NCI-H446 (cell line): ENCODE measurements around the gene SH3BP4.

Experiments used
- DNase-seq, 2 experiments: peaks; one replicate each; lab custom pipeline; 2025; lab: John Stamatoyannopoulos, UW

SH3BP4 gene

DNA sequence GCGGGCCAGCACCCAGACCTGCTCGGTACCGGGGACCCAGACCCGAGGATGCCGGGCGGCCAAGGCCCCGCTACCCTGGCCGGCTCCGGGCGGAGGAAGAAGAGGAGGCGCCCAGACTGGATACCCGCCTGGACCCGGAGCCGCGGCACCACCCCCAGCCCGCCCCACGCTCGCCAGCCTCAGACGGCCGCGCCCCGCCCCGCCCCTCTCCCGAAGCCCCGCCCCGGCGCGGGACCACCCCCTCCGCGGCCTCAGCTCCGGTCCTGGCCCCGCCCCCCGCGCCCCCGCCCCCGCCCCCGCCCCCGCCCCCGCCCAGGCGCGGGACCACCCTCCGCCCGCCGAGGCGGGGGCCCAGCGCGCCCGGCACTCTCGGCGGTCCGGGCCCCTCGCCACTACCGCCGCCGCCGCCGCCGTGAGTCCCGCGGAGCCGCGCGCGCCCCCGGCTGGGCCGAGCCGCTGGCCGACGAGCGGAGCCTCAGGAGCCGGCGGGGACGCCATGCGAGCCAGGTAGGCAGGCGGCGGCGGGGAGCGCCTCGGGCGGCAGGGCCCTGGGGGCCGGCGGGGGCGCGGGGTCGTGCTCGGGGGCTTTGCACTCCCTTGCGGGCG, at the start of gene SH3BP4:
TSS of gene SH3BP4 (plus strand) at position 354 of the 606 bp plus-strand sequence. CDS start 82,986 bp downstream, outside the sequence.
- peak in 1 of 2 experiments; percentile 75 for DNase-seq

DNA sequence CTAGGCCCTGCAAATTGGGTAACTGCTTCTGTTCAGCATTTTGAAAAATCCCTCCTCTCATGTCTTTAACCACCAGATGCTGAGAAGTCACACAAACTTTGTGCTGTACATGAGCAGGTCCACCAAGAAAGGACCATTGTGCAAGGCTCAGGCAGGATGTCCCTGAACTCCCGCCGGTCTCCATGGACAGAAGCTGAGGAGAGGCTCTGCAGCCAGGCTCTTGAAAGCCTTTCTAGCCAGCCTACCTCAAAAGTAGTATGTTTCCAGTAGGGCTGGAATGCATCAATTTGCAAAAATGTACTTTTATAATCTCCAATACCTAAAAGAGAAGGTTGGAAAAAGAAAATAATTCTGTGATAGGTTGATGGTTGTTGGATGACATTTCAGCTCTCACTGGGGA, 47.0 kb upstream of the SH3BP4 start:
- no peak for DNase-seq

DNA sequence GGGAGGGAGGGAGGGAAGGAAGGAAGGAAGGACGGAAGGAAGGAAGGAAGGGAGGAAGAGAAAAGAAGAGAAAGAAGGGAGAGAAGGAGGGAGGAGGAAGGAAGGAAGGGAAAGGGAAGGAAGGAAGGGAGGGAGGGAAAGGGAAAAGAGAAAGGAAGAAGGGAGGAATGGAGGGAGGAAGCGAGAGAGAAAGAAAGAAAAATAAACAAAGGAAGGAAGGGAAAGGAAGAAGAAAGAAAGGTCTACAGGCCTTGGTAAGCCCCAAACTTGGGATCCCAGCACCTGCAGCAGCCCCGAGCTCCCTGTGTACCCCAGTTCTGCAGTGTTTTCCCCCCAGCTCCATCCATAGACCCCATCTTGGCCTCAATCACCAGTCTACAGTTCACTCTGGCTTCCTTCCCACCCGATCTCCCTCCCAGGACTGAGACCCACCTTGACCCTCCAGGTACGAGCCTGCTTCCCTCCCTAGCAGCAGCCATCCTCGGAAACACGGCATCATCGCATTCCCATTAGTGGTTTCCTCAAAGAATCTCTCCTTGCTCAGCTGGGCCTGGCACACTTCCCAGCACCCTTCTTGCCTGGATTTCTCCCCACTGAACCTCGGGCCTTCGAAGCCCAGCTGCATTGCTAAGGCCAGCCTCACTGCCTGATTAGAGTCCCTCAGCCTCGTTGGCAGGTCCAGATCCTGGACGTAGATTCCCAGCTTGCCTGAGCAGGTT, 46.1 kb upstream of the SH3BP4 start:
- peak in 1 of 2 experiments; percentile 31 for DNase-seq

DNA sequence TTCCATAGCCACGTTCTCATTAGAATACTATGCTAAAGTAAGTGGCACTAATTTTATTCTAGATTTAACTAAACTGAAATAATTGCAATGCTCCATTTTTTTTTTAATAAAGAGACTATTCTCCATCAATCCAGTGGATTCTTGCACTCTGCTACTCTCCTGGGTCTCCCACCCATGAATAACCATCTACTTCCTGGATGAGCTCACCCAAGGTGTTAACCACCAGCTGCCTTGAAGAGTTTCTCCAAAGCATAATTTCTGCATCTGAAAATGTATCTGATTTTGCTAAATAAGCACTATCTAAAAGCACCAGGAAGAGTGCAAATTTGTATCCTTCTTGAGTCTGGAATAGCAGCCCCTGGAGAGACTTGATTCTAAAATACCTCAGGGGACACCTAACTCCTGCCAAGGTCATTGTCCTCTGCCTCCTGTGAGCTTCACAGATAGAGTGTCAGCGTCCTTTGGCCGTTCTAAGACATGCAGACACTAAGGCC, 41.6 kb upstream of the SH3BP4 start:
- no peak for DNase-seq

- DNase-seq: peak; percentile 34 to 79
These were observed 40.5 kb upstream of the SH3BP4 start for GRCh38 chr2:234911271-234911670.

DNA sequence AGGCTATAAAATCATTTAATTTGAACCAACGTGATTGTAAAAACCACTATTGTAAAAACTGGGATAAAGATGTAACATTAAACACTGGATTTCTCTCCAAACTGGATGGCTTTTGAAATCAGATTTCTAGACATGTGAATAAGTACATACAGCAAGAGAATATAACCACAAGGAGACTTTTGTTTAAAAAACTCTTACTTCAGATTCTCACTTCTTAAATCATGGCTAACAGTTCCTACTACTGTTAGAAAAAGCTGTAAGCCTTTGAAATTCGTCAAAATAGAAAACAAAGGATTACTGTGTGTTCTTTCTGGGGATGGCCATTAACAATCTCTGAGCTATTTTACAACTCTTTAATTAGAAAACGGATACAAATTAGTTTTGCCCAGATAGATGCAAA, 39.4 kb upstream of the SH3BP4 start:
- no peak for DNase-seq

DNA sequence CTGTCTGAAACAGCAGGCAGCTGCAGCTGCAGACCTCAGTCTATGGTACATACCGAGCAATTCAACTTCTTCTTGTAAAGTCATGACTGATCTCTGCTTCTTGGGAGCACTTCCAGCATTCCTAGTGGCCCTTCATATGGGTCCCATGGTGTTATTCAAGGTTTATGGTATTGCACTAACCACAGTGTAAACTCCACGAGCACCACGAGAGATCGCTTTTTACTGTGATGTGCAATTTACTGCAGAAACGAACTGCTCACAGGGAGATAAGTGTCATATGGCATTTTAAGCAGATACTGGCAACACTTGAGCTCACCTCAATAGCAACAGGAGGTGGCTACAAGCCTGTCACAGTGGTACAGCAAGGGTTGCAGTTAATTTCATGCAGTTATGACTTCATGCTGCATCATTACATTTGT, 38.6 kb upstream of the SH3BP4 start:
- DNase-seq: no peak

DNA sequence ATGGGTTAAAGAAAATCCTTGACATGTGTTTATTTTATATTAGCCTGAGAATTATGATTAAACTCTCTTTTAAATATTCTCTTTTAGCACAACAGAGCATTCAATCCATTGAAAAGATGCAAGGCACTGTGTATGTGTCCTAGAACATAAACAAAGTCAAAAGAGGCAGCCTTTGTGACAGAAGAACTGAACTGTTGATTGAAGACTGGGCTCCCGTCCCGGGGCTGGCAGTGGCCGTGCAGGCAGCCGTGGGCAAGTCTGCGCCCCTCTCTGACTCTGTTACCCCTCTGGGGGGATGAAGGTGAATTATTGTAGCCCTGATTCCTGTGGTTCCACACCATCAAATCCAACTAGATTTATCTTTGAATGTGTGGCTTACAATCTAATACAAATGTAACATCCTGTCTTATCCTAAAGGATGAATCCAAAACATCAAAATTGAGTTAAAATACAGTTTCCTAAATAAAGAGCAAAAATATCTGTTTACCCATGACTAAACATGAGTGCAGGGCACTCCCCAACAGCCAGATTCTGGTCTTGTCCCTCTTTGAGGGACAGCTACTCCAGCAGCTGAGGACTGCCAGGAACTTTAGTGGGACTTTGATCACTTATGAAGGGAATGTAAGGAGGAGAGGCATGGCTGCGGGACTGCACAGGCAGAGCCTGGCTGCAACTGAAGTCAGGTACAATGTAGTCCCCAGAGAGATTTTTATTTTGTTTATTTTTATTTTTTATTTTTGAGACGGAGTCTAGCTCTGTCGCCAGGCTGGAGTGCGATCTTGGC, 37.3 kb upstream of the SH3BP4 start:
- DNase-seq: peak in 1 of 2 experiments; percentile 22

DNA sequence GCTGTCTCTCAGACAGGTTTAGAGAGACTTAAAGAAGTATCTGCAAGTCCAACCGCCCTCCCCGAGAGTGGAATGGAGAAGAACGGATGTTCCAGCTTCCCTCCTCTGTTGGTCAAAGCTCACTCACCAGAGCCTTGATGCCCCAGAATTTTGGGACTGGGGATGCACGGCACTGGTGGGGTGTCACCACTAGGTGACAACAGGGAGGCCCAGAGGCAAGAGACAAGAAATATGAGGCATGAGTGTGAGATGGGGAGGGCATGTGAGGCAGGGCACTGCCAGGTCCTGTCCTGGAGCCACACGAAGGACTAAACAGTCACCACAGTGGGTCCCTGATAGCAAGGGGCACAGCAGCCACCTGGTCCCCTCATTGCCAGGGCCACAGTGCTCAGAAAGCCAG, 35.1 kb upstream of the SH3BP4 start:
- no peak for DNase-seq

GRCh38 chr2:234917211-234917975, 34.4 kb upstream of the SH3BP4 start:
- DNase-seq: no peak

DNA sequence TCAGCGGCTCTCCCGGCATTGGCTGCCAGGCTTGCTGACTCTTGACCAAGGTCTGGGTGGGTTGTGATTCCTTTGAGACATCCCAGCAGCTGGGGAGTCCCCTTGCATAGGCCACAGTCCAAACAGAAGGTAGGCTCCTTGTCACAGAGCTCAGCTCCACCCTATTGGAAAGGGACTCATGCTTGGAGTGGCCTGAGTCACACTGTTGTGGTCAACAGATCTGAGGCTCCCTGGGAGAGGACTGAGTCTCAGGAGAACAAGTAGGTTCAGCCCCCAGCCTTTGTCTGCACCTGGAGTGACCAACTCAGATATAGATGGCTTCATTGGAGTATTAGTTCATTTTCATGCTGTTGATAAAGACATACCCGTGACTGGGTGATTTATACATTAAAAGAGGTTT, 32.1 kb upstream of the SH3BP4 start:
- DNase-seq: no peak

- no peak for DNase-seq
These were observed 31.0 kb upstream of the SH3BP4 start for GRCh38 chr2:234920836-234921235.

GRCh38 chr2:234929002-234929401, 22.8 kb upstream of the SH3BP4 start:
- DNase-seq: no peak

- DNase-seq: no peak
These were observed 21.4 kb upstream of the SH3BP4 start for GRCh38 chr2:234930397-234930796.

GRCh38 chr2:234931371-234931770, 20.4 kb upstream of the SH3BP4 start:
- no peak for DNase-seq

GRCh38 chr2:234932591-234933168, 19.1 kb upstream of the SH3BP4 start:
- DNase-seq: no peak

- no peak for DNase-seq
These were observed 16.5 kb upstream of the SH3BP4 start for GRCh38 chr2:234935311-234935710.

GRCh38 chr2:234939576-234939975, 12.2 kb upstream of the SH3BP4 start:
- DNase-seq: no peak

GRCh38 chr2:234939996-234940395, 11.8 kb upstream of the SH3BP4 start:
- DNase-seq: no peak

GRCh38 chr2:234940527-234940926, 11.3 kb upstream of the SH3BP4 start:
- no peak for DNase-seq

GRCh38 chr2:234945339-234945873, 6.4 kb upstream of the SH3BP4 start:
- DNase-seq: no peak
